Astrocyte of the spinal cord (primary cell): Measurements from ENCODE around the gene HMG20B.
"Not testable (repeated sequence)": the region's sequence is repeated elsewhere in the genome, so short reads cannot be mapped to it uniquely, and the experiment has no call there.

ENCODE experiments used
- DNase-seq: peaks from one replicate; pipeline ENCODE4 v3.0.0; 2011; ENCODE audit warnings: low read depth, low spot score
- H3K4me3 ChIP-seq: 2 replicates; pipeline ENCODE4 v1.5.1; 2011; ENCODE audit warnings: low read depth, mild to moderate bottlenecking, low read length, moderate library complexity
- CTCF ChIP-seq: IDR thresholded peaks from 2 replicates; pipeline ENCODE4 v1.5.1; 2012; ENCODE audit warnings: low read depth, mild to moderate bottlenecking, low read length, inconsistent platforms
- in situ Hi-C: cut with HindIII; loops from 2 replicates; pipeline ENCODE4 v1.10.0; 2017; ENCODE audit warnings: low sequenced_read_pairs

Gene HMG20B

GRCh38 chr19:3528080-3528479 lies 44.7 kb upstream of the HMG20B start:
- DNase-seq: no peak
- H3K4me3 ChIP-seq: no peak overlapping the region
- in situ Hi-C loops: no loop called here
- TF ChIP-seq CTCF: no peak

DNA sequence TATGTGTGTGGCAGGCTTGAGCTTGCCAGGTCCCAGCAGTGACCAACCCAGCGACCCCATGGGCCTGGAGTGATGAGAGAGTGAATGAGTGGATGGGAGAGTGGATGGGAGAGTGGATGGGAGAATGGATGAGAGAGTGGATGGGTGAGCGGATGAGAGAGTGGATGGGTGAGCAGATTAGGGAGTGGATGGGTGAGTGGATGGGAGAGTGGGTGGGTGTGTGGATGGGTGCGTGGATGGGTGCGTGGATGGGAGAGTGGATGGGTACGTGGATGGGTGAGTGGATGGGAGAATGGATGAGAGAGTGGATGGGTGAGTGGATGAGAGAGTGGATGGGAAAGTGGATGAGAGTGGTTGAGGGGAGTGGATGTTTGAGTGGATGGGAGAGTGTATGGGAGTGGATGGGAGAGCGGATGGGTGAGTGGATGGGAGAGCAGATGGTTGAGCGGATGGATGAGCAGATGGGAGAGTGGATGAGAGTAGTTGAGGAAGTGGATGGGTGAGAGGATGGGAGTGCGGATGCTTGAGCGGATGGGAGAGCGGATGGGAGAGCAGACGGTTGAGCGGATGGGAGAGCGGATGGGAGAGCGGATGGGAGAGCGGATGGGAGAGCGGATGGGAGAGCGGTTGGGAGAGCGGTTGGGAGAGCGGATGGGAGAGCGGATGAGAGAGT lies 44.1 kb upstream of the HMG20B start:
- H3K4me3 ChIP-seq: no peak overlapping the region
- no peak for TF ChIP-seq CTCF
- in situ Hi-C loops: no loop called here
- no peak for DNase-seq

- DNase-seq, H3K4me3 ChIP-seq, in situ Hi-C loops: not testable (repeated sequence)
These were observed 43.4 kb upstream of the HMG20B start for GRCh38 chr19:3529299-3529698.

- in situ Hi-C loops: no loop called here
- TF ChIP-seq CTCF: no peak
- no peak overlapping the region for H3K4me3 ChIP-seq
- no peak for DNase-seq
These were observed 42.4 kb upstream of the HMG20B start for GRCh38 chr19:3530389-3530788.

DNA sequence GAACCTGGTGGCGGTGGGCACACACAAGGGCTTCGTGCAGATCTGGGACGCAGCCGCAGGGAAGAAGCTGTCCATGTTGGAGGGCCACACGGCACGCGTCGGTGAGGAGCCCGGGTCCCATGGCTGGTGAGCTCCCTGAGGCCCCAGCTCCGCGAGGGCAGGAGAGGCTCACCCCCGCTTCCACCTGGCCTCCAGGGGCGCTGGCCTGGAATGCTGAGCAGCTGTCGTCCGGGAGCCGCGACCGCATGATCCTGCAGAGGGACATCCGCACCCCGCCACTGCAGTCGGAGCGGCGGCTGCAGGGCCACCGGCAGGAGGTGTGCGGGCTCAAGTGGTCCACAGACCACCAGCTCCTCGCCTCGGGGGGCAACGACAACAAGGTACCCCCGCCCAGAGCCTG lies 41.0 kb upstream of the HMG20B start:
- no peak for TF ChIP-seq CTCF
- no peak overlapping the region for H3K4me3 ChIP-seq
- in situ Hi-C loops: no loop called here
- DNase-seq: no peak

DNA sequence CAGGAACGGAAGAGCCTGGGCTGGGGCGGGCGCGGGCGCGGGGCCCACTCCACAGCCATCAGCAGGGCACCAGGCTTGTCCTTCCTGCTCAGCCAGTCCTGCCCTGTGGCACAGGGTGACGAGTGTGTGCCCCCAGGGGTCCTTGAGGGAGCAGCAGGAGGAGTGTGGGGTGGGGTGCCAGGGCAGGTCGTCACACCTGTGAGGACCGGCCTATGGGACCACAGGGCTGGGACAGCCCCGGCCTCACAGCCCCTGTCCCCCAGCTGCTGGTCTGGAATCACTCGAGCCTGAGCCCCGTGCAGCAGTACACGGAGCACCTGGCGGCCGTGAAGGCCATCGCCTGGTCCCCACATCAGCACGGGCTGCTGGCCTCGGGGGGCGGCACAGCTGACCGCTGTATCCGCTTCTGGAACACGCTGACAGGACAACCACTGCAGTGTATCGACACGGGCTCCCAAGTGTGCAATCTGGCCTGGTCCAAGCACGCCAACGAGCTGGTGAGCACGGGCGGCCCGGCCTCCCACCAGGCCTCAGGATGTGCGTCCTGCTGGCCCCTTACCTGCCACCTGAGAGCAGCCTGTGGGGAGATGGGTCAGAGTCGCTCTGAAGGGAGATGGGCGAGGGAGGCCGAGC lies 40.5 kb upstream of the HMG20B start:
- in situ Hi-C loops: no loop called here
- H3K4me3 ChIP-seq: no peak overlapping the region
- no peak for DNase-seq
- TF ChIP-seq CTCF: no peak

DNA sequence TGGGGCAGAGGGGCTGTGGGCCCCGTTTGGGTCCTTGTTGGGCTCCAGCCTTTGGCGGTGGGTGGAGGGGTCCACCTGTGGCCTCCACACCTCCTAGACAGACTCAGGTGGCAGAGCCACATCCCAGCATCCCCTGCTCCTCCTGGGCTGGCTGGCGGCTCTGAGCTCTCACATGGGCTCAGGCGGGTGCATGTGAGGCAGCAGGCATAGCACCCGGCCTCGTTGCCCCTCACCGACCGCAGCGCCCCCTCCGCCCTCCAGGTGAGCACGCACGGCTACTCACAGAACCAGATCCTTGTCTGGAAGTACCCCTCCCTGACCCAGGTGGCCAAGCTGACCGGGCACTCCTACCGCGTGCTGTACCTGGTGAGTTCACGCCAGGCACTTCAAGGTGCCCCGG lies 39.7 kb upstream of the HMG20B start:
- H3K4me3 ChIP-seq: no peak overlapping the region
- TF ChIP-seq CTCF: no peak
- no peak for DNase-seq
- in situ Hi-C loops: no loop called here
